GM19023 (cell line): ENCODE results near the gene ATE1.
"Not testable (repeated sequence)": the region's sequence is repeated elsewhere in the genome, so short reads cannot be mapped to it uniquely, and the experiment has no call there.

ENCODE experiments used
- ATAC-seq: cut with Tn5 transposase; IDR thresholded peaks from one replicate; pipeline ENCODE4 v1.9.1; 2021; ENCODE audit warnings: mild to moderate bottlenecking, moderate library complexity; ENCODE audit not compliant: unreplicated experiment

ATE1 gene

DNA sequence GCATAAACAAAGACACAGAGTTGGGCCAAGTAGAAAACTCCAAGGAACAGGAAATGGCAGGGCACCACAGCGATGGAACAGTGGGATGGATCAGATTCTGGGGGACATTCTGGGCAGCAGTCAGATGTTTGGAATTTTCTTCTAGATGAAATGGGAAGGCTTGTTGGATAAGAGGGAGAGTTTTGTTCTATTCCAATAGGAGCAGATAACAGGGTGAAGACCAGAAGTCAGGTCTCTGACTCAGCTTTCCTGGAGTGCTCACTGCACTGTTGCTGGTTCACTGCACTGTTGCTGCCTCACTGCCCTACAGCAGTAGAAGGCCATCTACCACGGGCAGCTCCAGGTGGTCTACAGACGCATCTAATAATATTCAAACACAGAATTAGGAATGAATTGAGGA is 135.6 kb downstream of the ATE1 start:
- ATAC-seq: no peak

DNA sequence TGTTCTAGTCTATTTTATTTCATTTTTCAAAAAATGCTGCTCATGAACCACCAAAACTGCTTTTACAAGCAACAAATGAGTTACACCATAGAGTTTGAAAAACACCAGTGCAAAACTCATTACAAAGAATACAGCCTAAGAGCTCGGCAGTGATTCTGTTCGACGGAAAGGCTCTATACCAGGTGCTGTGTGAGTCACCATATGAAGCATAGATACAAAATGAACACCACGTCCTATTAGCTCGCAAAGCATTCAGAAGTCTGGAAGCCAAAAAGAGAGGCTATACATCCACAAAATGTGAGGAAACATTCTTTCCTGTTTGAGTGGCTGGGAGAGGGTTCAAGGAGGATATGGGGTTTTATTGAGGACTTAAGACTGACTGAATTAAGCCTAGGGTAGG is 136.1 kb downstream of the ATE1 start:
- no peak for ATAC-seq

DNA sequence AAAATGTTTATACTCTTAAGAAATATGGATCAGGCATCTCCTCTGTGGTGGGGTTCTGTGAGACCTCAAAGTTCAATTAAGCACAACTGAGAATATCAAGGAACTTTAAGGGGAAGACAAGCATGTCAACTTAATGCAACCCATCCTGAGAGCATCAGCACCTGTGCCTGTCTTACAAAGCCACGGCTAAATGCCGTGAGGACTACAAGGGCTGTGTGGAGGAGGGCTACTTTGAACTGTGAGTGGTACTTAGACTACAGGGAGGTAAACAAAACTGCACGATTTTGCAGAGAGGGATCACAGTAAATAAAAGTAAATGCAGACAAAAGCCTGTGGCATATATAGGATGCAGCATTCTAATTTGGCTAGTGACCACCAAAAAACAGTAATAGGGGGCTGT is 139.1 kb downstream of the ATE1 start:
- no peak for ATAC-seq

DNA sequence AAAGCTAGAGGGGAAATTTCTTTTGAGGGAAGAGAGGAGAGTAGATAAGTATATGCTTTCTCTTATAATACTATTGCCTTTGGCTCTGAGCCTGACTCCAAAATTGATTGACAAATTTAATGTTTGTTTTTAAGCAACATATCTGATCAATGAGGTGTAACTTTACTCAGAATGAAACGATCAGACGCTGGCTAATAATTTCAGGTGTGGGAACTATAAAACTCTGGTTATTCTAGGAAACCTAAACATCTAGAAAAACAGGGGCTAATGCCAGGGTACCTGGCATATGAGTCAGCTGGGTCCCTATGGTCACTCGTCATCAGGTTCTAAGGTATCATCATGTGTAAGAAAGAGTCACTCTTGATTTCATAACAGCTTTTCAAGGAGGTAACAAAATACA is 139.7 kb downstream of the ATE1 start:
- no peak for ATAC-seq

DNA sequence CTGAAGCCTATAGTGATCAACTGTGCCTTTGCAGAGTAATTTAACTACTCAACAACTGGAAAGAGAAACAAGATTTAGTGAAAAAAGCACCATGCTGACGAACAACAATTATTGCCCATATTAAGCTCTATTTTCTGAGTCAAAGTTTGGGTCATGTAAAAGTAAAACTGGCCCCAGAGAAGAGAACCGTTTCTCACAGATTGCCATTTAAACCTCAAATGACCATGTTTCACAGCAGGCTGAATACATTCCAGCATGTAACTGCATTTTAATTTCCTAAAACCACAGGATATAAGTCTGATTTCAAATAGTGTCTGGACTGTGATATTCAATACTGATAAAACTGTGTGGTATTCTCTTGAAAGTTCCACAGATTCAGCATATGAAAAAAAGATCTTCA is 140.7 kb downstream of the ATE1 start:
- ATAC-seq: no peak

DNA sequence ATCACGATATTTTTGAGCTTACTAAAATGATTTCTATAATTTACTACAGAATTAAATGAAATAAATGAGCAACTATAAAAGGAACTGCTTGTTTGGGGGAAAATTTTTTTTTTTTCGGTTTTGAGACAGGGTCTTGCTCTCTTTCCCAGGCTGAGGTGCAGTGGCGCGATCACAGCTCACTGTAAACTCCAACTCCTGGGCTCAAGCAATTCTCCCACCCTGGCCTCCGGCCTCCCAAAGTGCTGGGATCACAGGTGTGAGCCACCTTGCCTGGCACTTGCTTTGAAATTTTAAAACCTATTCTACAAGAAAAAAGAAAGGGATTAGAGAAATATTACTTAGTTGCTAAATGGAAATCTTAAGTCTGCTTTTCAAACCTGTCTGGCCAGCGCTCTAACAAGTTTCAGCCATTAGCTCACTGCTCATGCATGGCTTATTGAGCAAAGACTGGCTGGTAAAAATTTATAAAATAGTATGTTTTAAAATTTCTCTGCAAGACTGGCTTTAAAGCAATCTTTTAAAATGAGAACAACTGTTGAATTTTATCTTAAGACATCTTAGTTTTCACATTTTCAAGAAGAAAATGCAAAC is 144.0 kb downstream of the ATE1 start:
- ATAC-seq: no peak

DNA sequence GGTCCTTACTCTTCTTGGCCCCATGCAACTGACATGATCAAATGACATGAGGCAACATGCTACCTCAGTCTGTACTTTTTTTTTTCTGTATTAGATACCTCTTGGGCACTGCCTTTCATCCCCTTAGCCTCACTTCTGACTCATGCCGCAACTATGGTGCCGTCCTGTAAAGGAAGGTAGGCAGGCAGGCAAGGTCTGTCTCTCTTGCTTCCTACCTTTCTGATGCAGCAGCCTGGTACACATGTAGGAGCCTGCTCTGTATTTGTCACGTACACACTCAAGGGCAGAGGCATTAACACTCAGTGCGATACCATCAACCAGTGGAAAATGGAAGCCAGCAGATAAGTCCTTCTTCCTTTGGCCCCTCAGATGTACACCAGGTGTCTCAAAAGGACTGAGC is 146.7 kb downstream of the ATE1 start:
- ATAC-seq: no peak

DNA sequence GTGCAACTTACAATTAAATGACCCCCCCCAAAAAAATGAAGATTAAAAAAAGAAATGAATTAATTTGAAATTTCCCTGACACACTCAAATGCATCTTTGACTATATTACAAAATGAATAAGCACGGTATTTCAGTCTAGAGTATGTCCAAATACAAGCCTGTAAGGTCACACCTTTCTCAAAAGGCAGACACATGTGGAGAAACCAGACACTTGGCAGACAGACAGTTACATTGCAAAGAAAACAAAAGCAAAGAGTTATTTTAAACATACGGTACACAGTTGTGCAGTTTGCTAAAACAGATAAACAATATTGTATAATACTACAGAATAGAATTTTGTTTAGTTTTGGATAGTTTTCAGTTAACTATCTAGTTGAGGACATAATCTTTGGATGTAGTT is 153.0 kb downstream of the ATE1 start:
- no peak for ATAC-seq

DNA sequence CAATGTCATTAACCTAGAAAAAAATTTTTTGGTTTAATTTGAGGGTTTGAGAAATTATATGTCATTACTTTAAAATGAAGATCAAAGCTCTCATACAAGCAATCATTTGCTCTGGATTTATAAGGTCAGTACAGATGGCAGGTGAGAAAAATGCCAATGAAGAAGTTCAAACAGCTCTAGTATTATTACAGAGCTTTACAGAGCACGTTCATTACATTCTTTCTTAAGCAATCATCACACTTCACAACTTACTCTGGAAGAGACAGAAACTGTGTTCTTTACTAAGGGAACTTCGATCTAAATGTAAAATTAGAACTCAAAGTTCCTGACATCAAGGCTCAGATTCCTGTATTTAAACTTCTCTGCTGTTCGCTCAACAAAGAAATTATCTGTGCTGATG is 153.4 kb downstream of the ATE1 start:
- ATAC-seq: no peak

DNA sequence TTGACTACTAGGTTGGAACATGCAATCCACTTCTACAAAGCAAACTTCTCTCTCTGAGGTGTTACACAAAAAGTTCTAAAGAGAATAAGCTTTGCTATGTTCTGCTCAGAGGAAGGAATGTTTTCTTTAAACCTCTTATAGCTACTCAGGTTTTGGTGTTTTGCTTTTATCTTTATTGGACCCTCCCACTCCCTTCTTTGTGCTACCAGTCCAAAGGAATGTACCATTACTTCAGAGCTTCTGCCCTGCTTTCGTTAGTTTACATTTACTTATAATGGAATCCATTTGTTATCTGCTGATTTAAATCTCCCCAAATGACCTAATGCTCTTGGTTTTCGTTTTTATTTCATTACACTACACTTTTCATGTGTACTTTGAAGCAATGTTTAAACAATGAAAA is 154.9 kb downstream of the ATE1 start:
- no peak for ATAC-seq

DNA sequence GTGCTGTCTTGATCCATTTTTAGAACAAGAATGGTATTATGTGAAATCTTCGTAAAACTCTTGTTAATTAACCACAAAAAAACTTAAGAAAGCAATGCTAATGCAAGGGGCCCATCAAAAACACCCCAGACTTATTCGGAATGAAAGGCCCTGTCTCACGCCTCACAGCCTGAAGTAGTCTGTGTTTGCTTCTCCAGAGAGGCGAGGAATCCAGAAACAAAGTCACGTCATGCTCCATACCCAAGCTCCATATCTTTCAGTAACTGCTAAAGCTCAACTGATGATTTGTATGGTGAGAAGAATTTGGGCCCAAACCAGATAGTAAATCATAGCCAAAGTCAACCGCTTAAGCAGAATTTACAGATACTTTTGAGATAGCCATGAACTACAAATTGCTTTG is 155.4 kb downstream of the ATE1 start:
- ATAC-seq: no peak

DNA sequence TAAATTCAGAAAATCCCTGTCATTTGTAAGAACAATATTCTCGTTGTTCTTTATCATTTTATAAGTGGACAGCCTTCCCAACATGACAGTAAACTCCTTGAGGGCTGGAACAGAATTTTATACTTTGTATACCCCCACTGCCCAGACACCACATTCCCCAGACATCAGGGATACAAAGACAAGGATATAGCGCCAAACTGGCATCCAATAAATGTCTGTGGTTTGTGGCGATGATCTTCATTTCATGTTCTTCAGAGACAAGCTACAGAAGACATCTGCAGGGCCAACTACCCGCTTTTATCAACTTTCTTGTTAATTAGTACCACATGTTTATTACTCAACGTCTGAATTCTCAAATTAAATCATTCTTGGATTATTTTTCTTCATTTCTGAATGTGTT is 155.9 kb downstream of the ATE1 start:
- no peak for ATAC-seq

DNA sequence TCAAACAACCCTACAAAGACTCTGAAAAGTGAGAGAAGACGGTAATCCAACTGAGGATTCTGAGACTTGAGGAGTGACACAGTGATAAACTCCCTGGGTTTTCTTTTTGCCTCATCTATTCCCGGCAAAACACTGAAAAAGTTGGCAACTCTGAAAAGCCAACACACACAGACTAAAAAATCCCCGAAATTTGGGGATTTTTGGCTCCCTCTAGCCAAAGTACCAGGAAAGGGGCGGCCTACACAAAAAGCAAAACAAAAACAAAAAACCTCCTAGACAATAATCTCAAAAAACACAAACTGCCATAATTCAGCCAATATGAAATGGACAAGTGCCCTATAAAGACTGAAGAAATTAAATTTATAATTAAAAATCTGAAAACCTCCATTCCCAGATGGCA is 161.4 kb downstream of the ATE1 start:
- ATAC-seq: no peak

DNA sequence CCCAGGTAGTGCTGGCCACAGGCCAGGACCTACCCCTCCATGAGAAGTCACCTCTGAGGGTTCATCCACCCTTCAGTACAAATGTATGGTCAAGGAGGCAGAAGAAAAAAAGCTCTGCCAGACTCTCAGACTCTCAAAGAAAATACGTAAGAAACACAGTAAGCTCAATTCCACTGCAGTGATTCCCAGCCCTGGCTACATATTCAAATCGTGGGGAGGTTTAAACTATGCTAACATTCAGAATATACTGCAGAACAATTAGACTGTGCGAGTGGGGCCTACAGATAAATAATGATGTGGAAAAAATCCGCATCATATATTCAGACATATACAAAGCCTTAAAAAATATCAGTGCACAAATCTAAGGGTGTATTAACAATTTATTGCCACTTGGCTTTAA is 162.6 kb downstream of the ATE1 start:
- no peak for ATAC-seq

DNA sequence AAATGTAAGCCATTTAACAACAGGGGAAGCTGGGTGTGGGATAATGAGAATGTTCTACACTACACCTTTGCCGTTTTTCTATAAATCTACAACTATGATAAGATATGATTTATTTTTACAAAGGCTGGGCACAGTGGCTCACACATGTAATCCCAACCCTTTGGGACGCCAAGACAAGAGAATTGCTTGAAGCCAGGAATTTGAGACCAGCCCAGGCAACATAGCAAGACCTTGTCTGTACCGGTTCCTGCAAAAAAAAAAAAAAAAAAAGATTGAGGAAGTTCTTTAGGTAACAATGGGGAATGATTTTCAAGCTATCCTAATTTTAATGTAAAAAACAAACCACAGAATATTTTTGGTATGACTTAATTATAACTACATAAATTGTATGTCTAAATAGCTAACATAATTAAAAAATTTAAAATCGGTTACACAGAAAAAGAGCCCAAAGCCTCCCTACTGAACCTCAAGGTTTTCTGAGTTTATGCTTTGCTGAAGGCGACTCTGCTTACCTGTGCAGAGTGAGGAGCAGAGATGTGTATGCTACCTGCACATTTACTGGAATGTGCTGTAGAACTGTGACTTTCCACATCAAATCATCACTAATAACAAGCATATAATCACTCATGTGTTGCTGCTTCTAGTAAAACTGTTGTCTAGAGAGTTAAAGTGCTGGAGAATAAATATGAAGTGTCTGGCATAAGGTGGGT is 163.4 kb downstream of the ATE1 start:
- ATAC-seq: no peak

DNA sequence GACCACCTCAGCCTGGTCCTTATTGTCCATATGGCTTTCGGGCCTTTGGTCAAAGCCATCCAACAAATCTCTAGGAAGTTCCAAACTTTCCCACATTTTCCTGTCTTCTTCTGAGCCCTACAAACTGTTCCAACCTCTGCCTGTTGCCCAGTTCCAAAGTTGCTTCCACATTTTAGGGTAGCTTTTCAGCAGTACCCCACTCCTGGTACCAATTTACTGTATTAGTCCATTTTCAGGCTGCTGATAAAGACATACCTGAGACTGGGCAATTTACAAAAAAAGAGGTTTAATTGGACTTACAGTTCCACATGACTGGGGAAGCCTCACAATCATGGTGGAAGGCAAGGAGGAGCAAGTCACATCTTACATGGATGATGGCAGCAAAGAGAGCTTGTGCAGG is 170.6 kb downstream of the ATE1 start:
- ATAC-seq: not testable (repeated sequence)

DNA sequence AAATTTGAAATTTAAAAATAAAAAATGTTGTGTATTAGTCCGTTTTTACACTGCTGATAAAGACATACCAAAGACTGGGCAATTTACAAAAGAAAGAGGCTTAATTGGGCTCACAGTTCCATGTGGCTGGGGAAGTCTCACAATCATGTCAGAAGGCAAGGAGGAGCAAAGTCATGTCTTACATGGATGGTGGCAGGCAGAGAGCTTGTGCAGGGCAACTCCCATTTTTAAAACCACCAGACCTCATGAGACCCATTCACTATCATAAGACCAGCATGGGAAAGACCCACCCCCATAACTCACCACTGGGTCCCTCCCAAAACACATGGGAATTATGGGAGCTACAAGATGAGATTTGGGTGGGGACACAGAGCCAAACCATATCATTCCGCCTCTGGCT is 172.3 kb downstream of the ATE1 start:
- not testable (repeated sequence) for ATAC-seq

DNA sequence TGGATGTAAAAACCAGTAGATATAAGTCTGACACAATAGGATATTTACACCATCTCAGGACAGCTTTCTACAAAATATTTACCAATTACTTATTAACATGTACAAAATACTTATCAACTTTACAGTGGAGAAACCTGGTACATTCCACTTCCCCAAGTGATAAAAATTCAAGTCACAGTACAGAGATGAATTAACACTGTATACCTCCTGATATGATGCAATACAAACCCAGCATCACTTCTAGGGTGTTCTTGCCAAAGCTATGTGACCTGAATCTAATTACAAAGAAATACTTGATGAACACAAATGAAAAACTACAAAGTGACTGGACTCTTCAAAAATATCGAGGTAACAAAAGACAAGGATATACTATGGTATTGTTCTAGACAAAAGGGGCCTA is 173.2 kb downstream of the ATE1 start:
- no peak for ATAC-seq

DNA sequence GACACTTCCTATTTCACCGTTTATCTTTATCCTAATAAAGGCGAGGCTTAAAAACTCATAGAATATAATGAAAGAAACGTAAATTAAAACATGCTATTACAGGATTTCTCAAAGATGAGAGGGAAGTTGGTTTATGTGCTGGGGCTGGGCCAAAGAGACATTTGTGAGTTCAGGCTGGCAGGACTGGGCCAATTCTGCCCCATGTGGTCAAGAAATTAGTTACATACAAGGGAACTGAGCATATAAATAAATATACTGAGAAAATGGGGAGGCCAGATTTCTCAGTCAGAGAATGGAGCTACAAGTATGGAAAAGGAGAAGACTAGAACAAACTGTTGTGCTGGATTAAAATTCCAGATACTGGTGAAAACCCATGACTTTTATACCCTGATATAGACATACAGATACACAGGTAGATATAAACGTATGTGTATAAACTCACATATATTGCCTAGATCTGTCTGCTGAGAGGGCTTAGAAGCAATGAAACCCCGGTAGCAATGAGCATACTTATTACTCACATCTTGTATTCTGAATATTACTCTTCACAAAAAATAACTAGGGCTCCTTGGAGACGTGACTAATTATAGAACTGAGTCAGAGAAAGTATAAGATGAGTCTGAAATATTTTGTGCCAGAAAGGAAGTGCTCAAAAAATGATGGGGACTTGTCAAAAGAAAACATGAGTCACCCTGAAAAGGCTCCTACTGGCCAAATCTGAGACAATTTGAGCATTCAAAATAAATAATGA is 173.9 kb downstream of the ATE1 start:
- peak; percentile 87 for ATAC-seq

DNA sequence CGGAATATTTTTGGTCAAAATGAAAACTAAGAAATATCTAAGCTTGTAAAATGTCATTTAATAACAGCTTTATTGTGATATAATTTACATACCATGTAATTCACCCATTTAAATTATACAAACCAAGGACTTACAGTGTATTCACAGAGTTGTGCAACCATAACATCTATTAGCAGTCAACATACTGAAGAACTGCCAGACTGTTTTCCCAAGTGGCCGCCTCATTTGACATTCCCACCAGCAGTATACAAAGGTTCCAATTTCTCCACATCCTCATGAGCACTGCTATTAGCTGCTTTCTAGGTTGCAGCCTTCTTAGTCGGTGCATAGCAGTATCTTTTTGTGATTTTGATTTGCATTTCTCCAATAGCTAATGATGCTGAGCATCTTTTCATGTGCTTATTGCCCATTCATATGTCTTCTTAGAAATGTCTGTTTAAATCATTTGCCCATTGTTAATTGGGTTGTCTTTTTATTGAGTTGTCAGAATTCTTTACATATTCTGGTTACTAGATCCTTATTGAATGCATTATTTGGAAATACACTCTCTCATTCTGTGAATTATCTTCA is 176.6 kb downstream of the ATE1 start:
- no peak for ATAC-seq

DNA sequence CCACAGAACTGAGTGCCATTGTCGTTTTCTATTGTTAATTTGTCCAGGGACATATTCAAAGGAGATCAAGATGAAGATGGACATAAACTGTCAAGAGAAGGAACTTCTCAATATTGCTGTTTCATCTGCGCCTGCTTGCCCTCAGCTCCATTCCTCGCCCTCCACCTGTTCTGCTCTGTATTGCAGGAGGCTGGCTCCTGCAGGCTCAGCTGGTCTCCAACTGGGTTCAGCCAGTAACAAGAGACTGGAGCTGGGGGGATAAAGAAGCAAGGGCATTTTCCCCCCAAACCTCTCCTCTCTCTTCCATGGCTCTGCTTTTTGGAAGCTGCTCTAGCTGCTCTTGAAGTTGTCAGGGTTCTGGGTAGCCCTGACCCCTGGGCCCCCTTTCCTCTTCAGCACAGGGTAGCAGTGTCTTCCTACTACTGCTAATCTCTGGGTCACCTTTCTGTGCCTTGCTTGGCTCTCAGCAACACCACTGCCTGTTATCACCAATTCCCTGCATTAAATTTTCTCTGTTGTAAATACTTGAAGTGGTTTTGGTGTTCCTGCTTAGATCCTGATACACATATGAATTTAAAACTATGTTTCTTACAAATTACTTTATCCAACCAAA is 180.6 kb downstream of the ATE1 start:
- no peak for ATAC-seq
